Measurements from ENCODE around the gene POLR3E.

The POLR3E gene

GRCh38 chr16:22308824-22309520 lies 11.8 kb downstream of the POLR3E start:
- TF ChIP-seq TAF1 (IDR thresholded peaks at IDR 0.05; ENCODE audit: borderline replicate concordance, low read depth, low read length) (no peak), POLR2AphosphoS5 (IDR thresholded peaks at IDR 0.05; ENCODE audit: low read depth, low read length) (no peak), POLR2A (IDR thresholded peaks at IDR 0.05; ENCODE audit: low read depth, low read length) (no peak)
- FAIRE-seq (no peak), DNase-seq (ENCODE audit: insufficient read length) (no peak)

GRCh38 chr16:22311520-22311919 lies 14.3 kb downstream of the POLR3E start:
- DNase-seq (ENCODE audit: insufficient read length), result no peak
- no peak for FAIRE-seq

DNA sequence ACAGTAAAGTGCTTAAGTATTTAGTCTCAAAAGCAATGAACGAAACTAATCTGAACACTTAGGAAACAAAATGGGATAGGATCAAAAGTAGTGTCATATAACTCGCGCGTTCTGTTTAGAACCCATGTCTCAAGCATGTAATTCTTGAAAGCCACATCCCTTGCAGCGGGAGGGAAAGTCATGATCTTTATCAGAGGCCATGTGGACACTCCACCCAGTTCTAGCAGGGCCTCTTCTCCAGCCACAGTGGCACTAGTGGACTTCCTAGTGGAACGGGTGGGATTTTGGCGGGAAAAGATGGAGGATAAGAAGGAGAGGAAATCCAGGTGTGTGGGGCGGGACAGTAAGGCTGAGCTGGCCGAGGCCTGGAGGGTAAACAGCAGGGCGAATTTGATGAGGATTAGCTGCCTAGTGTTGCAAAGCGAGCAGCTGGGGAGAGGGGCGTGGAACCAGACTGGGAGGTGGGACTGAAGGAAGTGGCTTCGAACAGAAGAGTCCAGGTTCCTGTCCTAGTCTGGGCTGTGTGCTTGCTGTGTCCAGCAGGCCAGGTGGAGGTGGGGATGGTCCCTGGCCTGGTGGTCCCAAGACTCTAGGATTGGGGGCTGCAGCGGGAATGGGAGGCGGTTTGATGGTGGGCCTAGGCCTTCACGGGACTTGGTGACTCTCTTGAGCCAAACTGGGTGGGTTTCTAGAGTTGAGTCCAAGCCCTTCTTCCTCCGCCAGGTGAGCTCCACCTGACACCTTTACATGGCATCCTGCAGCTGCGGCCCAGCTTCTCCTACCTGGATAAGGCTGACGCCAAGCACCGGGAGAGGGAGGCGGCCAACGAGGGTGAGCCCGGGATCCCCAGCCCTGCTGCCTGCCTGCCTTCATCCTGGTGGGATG lies 15.9 kb downstream of the POLR3E start:
- FAIRE-seq (no peak), DNase-seq (ENCODE audit: insufficient read length) (no peak)
- no peak for TF ChIP-seq POLR2A (IDR thresholded peaks at IDR 0.05; ENCODE audit: low read depth, low read length)
- TF ChIP-seq POLR2AphosphoS5 (IDR thresholded peaks at IDR 0.05; ENCODE audit: low read depth, low read length), result no peak
- TF ChIP-seq TAF1 (IDR thresholded peaks at IDR 0.05; ENCODE audit: borderline replicate concordance, low read depth, low read length), result no peak

More at GRCh38 chr16:22311520-22311919, 14.3 kb downstream of the POLR3E start:
- TF ChIP-seq TAF1 (IDR thresholded peaks at IDR 0.05; ENCODE audit: borderline replicate concordance, low read depth, low read length), result no peak
- TF ChIP-seq POLR2AphosphoS5 (IDR thresholded peaks at IDR 0.05; ENCODE audit: low read depth, low read length), result no peak
- no peak for TF ChIP-seq POLR2A (IDR thresholded peaks at IDR 0.05; ENCODE audit: low read depth, low read length)

DNA sequence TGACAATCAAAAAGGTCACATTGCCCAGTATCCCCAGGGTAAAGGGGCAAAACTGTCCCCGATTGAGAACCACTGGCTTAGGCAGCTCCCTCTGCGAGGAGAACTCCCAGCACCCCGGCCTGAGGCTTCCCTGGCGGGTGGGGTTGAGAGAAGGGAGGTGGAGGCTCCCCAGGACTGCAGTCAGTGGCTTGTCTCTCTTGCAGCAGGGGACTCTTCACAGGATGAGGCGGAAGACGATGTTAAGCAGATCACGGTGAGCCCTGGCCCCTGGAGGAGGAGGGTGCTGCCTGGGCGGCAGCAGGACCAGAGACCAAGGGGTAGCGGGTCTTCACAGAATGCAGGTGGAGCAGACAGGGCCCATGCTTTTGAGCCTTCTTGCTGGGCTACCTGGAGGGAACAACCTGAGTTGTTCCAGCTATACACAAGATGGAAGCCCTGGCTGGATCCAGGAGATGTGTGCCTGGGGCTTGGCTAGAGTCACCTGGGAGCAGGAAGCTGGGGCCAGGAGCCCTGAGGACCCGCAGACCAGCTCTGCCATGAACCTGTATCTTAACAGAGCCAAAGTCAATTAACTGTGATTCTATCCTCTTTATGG lies 16.8 kb downstream of the POLR3E start:
- no peak for FAIRE-seq

GRCh38 chr16:22314661-22315626 lies 17.7 kb downstream of the POLR3E start:
- DNase-seq (ENCODE audit: insufficient read length) (no peak), FAIRE-seq (no peak)
- TF ChIP-seq TAF1 (IDR thresholded peaks at IDR 0.05; ENCODE audit: borderline replicate concordance, low read depth, low read length) (no peak), POLR2AphosphoS5 (IDR thresholded peaks at IDR 0.05; ENCODE audit: low read depth, low read length) (no peak), POLR2A (IDR thresholded peaks at IDR 0.05; ENCODE audit: low read depth, low read length) (no peak)

More for the DNA sequence above, 16.8 kb downstream of the POLR3E start:
- TF ChIP-seq POLR2A (IDR thresholded peaks at IDR 0.05; ENCODE audit: low read depth, low read length), result no peak
- TF ChIP-seq TAF1 (IDR thresholded peaks at IDR 0.05; ENCODE audit: borderline replicate concordance, low read depth, low read length), result no peak
- TF ChIP-seq POLR2AphosphoS5 (IDR thresholded peaks at IDR 0.05; ENCODE audit: low read depth, low read length), result no peak
- no peak for DNase-seq (ENCODE audit: insufficient read length)

DNA sequence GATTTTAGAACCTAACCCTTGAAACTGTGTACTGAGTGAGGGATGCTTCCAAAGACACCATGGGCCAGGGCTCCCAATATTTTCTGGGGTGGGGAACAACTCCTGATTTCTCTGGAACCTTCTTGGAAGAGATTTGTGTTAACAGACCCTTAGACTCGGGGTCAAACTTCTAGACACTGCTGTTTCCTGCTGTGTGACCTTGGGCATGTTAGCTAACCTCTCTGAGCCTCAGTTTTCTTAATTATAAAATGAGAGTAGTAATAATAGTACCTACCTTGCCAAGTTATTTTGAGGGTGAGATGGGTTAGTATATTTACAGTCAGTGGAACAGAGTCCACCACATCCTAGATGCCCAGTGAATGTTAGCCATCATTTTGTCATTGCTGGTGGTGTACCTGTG lies 18.8 kb downstream of the POLR3E start:
- TF ChIP-seq POLR2AphosphoS5 (IDR thresholded peaks at IDR 0.05; ENCODE audit: low read depth, low read length), result no peak
- TF ChIP-seq POLR2A (IDR thresholded peaks at IDR 0.05; ENCODE audit: low read depth, low read length), result no peak
- TF ChIP-seq TAF1 (IDR thresholded peaks at IDR 0.05; ENCODE audit: borderline replicate concordance, low read depth, low read length), result no peak
- DNase-seq (ENCODE audit: insufficient read length), result no peak
- no peak for FAIRE-seq

- TF ChIP-seq POLR2A (IDR thresholded peaks at IDR 0.05; ENCODE audit: low read depth, low read length) (no peak), TAF1 (IDR thresholded peaks at IDR 0.05; ENCODE audit: borderline replicate concordance, low read depth, low read length) (no peak), POLR2AphosphoS5 (IDR thresholded peaks at IDR 0.05; ENCODE audit: low read depth, low read length) (no peak)
- no peak for FAIRE-seq
- DNase-seq (ENCODE audit: insufficient read length), result no peak
Observed at GRCh38 chr16:22316411-22316811, 19.2 kb downstream of the POLR3E start.

GRCh38 chr16:22317001-22317530 lies 19.9 kb downstream of the POLR3E start:
- TF ChIP-seq TAF1 (IDR thresholded peaks at IDR 0.05; ENCODE audit: borderline replicate concordance, low read depth, low read length), result no peak
- TF ChIP-seq POLR2AphosphoS5 (IDR thresholded peaks at IDR 0.05; ENCODE audit: low read depth, low read length), result no peak
- no peak for TF ChIP-seq POLR2A (IDR thresholded peaks at IDR 0.05; ENCODE audit: low read depth, low read length)
- no peak for DNase-seq (ENCODE audit: insufficient read length)

DNA sequence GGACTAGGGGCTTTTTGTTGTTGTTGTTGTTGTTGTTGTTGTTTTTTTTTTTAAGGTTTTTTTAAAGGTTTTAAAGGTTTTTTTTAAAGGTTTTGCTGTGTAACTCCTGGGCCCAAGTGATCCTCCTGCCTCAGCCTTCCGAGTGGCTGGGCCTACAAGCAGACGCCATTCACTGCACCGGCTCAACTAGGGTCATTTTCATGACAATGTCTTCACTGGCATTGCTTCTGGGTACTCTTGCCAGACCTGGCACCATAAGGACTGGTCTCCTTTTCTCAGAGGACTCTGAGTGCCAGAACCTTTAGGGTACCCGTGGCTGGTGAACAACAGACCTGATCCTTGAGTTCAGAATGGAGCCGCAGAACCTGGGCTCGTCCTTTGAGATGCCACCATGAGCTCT lies 20.4 kb downstream of the POLR3E start:
- FAIRE-seq, result no peak
- TF ChIP-seq TAF1 (IDR thresholded peaks at IDR 0.05; ENCODE audit: borderline replicate concordance, low read depth, low read length) (no peak), POLR2AphosphoS5 (IDR thresholded peaks at IDR 0.05; ENCODE audit: low read depth, low read length) (no peak), POLR2A (IDR thresholded peaks at IDR 0.05; ENCODE audit: low read depth, low read length) (no peak)
- DNase-seq (ENCODE audit: insufficient read length), result no peak

More at GRCh38 chr16:22317001-22317530, 19.9 kb downstream of the POLR3E start:
- FAIRE-seq, result no peak

- DNase-seq (ENCODE audit: insufficient read length) (no peak), FAIRE-seq (no peak)
- no peak for TF ChIP-seq POLR2A (IDR thresholded peaks at IDR 0.05; ENCODE audit: low read depth, low read length)
Observed at GRCh38 chr16:22318690-22319358, 21.6 kb downstream of the POLR3E start.

Data from GM12892 (cell line).